GM19468 (cell line): ENCODE results near the gene TSPO.
"Not testable (repeated sequence)": the region's sequence is repeated elsewhere in the genome, so short reads cannot be mapped to it uniquely, and the experiment has no call there.

Experiments used
- ATAC-seq: cut with Tn5 transposase; IDR thresholded peaks from one replicate; pipeline ENCODE4 v1.9.1; 2021; ENCODE audit warnings: mild to moderate bottlenecking, moderate library complexity, moderate number of reproducible peaks; ENCODE audit not compliant: unreplicated experiment; ENCODE audit errors: extremely low read depth

The TSPO gene

DNA sequence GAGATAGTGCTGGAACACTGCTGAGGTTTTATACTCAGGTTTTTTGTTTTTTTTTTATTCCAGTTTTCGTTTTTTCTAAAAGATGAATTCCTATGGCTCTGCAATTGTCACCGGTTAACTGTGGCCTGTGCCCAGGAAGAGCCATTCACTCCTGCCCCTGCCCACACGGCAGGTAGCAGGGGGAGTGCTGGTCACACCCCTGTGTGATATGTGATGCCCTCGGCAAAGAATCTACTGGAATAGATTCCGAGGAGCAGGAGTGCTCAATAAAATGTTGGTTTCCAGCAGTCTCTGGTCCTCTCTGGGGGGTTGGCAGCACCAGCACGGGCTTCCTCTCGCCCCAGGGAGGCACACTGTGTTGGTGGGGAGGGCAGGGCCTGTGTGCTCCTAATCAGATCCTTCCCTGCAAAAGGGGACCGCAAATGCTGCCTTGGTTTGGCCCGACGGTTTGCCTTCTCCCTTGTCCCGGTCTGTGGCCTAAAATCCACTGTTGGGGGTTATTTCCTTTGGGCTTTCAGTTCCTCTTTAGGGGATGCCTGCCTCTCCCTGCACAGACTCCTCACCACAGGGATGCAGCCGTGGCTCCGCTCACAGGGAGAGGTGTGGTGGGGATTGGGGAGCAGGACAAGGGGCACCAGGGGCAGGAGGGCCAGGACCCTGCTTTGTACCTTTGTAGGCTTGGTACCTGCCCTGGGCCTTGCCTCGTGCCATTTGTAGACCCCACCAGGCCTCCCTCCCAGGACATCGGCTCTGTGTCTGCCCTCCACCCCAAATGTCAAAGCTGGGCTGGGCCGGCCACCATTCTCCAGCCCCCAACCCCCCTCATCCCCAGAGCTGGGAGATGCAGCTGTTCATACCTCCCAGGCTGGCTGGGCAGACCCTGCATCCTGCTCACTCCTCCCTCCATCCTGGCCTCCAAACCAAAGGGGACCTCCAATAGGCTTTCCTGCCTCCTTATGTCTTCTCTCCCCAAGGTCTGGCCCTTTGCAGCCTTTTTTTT lies 21.6 kb upstream of the TSPO start:
- ATAC-seq, result no peak

DNA sequence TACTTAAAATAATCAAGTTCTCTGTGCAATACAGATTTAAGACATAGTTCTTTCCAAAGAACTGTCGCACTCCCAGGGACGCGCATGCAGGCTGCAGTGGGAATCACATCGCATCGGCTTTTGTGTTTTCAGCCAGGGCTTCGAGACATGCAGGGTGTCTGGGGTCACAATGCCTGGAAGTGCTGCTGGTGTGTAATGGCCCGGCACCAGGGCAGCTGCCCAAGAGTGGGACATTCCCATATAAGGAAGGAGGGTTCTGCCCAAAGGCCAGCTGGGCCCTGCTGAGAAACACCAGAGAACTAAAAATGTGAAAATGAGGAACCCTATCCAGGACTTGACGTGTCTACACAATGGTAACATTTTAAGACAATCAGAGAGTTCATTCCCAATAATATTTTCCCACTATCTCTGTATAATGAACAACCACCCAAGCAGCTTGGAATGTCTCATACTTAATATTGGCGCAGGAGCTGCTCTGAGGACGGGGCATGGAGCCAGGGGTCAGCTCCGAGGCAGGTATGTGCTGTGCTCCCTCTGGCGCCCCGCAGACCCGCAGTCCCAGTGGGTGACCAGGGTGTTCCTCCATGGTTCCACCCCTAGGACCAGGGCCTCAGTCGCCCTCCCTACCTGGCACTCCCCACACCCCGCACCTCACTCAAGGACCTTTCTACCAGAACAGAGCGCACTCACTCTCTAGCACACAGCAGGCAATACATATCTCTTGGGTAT lies 19.4 kb upstream of the TSPO start:
- ATAC-seq, result no peak

DNA sequence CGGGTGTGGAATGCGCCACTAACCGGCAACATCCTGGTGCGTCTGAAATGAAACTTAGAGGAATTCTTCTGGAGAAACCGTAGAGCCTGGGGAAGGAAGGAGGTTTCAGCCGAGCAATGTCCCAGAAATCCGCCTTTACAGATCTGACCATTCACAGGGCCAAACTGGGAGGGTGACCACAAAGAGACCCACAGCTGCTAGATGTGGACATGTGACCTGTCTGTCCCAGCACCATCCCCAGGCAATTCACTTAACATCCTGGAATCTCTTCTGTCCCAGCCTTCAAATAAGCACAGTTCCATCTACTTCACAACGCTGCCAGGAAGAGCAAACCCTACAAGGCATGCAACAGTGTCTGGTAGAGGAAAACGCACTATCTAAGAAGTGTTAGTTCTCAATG lies 18.0 kb upstream of the TSPO start:
- no peak for ATAC-seq

GRCh38 chr22:43134553-43134952 lies 16.8 kb upstream of the TSPO start:
- ATAC-seq, result no peak

DNA sequence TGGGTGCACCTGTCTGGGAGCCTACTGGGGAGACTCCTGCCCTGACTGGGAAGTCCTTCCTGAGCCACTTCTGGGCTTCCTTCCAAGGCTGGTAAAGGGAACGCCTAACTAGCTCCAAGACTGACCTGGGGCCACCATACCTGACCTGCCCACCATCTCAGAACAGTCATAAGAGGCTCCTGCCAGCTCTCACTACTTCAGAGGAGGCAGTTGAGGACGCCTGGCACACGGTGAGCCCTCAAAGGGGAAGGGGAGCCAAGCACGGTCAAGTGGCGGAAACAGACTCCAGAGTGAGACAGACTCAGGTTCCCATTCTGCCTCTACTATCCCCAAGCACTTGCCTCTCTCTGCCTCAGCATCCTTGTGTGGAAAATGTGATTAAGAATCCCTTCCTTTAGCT lies 15.8 kb upstream of the TSPO start:
- ATAC-seq, result no peak

DNA sequence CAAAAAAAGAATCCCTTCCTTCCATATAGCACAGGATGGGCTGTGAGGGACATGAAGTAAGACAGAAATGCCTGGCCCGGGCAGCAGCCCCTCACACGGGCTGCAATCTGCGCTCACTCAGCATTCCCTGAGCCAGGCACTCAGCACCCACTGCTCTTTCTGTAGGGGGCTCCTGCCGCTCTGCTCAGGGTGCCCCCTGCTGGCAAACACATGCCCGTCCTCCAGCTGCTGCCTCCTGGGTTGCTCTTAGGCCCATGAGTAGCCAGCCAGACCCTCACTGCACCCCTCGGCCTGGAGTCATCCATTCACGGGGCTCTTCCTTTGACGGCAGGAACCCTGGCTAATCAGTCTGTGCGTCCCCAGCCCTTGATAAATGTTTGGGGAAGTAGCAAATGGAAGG lies 15.1 kb upstream of the TSPO start:
- no peak for ATAC-seq

- no peak for ATAC-seq
Observed at GRCh38 chr22:43136801-43137200, 14.6 kb upstream of the TSPO start.

DNA sequence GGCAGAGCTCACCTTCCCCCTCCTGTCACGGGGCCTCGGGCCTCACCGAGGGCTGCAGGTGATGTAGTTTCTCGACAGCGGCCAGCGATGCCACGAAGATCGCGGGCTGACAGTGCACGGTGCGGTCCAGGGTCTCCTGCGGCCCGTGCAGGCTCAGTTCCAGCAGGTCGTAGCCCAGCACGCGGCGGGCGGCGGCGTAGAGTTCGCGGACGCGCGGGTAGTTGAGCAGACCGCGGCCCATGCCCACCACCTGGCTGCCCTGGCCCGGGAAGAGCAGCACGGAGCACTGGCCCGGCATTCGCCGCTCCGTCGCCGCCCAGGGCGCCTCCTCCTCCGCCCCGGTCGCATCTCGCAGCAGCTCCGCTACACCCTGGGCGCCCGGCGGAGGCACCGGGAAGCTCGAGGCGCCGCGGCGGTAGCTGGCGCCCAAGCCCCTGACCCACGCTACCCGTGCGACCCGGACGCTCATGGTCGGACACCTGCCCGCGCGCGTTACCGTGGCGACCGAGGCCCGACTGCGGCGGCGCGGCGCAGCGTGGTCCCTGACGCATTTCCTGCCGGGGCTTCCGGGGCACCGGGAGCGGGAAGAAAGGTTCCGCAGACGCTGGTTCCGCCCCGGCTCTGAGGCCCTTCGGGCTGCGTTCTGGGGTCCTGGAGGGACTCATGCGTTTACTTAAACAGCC lies 8.3 kb upstream of the TSPO start, which contains the start of gene MCAT:
Gene MCAT, minus strand, starts transcription at position 519 of the 683 bp plus-strand sequence. Its CDS starts 50 bp downstream, at position 469.
- peak; percentile 40 for ATAC-seq

DNA sequence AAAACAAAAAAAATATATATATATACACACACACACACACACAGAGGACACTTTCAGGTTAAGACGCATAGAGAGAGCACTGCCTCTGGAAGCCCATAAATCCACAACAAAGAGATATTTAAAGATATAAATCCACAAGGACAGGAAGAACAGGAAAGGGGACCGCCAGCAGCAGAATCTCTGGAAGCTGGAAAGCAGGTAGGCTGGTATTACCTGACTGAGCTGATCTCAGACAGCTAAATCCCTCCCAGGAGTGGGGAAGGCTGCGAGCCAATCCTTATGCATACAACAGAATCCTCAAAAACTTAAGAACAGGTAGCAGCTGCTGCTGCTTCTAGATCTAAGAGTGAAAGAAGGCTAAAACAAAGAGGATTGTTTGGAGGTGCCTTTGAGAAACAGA lies 6.4 kb upstream of the TSPO start:
- no peak for ATAC-seq

DNA sequence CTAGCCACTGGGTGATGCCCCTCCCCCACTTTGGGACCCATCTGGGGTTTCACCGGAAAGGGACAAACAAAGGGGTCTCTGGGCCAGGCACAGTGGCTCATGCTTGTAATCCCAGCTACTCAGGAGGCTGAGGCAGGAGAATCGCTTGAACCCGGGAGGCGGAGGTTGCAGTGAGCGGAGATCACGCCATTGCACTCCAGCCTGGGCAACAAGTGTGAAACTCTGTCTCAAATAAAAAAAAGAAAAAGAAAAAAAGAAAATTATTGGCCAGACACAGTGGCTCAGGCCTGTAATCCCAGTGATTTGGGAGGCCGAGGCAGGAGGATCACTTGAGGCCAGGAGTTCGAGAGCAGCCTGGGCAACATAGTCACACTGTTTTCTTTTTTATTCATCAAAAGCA lies 6.0 kb upstream of the TSPO start:
- ATAC-seq, result not testable (repeated sequence)

- not testable (repeated sequence) for ATAC-seq
Observed at GRCh38 chr22:43146332-43146731, 5.0 kb upstream of the TSPO start.

GRCh38 chr22:43147821-43148220 lies 3.5 kb upstream of the TSPO start:
- no peak for ATAC-seq

- ATAC-seq, result no peak
Observed at GRCh38 chr22:43148581-43148980, 2.8 kb upstream of the TSPO start.

- no peak for ATAC-seq
Observed at GRCh38 chr22:43150731-43151206, 590 bp upstream of the TSPO start.

DNA sequence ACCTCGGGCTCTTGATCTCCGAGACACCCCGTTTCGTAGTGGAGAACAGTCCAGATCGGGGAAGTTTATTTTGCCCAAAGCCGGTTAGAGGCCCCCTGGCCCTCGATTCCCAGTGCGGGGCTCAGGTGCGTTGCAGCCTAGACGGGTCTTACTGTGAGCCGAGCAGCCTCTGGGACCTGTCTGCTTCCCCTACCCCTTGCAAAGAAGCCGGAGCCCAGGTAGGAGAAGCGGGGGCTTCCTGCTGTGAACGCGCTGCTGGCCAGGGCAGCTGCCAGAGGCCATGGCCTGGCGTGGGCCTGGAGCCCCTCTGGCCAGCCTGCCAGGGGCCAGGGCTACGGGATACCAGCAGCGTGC lies 621 bp downstream of the TSPO start:
- ATAC-seq, result no peak

DNA sequence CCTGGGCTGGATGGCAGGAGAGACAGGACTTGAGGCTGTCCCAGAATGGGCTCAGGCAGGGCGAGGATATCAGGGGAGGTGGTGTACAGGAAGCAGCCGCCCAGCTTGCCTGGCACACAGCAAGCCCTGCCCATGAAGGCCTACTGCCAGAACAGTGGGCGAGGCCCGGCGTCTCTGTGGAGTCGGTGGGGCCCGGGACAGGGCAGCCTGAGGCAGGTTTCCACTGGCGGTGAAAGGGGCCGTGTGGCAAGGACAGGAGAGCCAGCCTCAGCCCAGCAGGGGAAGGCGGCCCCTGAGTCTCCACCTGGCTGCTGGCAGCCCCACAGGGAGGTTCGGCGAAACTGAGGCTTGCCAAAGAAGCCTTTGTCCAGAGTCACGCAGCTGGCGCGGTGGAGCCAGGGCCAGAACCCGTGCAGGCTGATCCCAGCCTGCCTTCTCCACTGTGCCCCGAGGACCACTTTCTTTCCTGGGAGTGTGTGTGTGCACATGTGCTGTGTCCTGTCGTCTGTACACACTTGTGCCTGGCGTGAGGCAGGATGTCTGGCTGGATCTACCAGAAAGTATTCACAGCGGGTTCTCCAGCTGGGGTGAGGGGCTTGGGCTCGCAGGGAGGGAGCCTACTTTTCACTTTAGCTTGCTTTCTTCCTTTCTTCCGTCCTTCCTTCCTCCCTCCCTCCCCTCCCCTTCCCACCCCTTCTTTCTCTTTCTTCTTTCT lies 1.2 kb downstream of the TSPO start:
- peak; percentile 16 for ATAC-seq

DNA sequence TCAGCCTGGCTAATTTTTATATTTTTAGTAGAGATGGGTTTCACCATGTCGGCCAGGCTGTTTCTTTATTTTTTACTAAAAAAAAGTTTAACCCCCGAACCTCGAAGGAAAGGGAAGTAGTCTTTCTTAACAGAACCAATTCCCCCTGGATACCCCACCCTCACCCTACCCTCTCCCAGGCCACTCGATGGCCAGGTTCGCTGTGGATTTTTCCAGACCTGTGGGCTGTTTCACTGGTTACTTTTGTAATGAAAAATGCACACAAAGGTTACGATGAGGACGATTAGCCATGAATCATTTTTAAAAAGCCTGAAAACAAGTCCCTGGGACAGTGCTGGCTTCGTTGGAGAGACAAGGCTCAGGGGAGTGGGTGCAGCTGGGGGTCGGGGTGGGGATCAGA lies 2.5 kb downstream of the TSPO start:
- ATAC-seq, result no peak

DNA sequence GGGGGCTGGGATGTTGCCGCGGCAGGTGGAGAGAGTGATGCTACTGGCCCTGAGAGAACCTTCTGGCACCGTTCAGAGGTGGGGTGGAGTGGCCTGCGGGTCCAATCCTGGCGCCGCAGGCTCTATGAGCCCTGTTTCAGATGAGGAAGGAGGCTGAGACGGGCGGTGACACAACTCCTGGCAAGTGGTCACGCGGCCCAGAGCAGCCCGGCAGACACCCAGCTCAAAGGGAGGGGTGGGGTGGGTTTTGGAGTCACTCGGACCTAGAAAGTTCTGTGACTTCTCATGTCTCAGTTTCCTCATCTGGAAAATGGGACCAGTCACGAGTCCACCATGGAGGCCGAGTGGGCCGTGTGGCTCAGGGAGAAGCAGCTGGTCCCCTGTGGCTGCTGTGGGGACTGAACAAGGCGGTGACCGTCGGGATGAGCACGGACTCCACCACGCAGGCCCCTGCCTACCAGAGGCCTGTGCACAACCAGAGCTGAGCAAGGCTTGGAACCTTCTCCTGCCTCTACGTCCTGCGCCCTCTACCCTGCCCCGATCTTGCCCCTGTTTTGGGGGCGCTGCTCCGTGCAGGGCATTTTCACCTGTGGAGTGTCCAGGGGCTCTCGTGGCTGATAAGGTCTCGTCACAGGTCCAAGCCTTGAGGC lies 3.7 kb downstream of the TSPO start:
- no peak for ATAC-seq

DNA sequence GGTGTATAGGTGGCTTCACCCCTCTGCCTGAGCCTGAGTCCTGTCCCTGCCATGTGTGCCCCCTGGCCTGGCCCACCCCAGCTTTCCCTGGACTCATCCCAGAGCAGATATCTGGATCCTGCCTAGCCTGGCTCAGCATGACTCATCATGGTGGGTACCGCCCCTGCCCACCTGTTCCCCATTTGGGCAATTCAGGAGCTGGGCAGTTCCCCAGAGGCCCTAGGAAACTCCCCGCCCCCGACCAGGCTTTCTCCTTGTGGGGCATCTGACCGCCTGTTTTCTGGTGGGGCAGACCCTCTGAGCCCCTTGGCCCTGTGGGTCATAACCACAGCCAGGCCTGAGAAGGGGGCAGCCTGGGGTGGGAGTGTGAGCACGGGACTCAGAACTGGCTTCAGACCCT lies 4.4 kb downstream of the TSPO start:
- ATAC-seq, result no peak
